Transverse colon (tissue), 4 donors: ENCODE data around the gene WWOX.

Experiments
- CTCF ChIP-seq, 5 experiments: fragments of 200-600 bp in 3 of 5; fragments of 450-650 bp in 2 of 5; sonication (generic) in 3 of 5; IDR thresholded peaks; 1 replicate in 2 of 5; 2 replicates in 3 of 5; pipeline ENCODE4 v1.5.1; 2016 to 2017; ENCODE audit warnings: antibody characterized with exemption in 5 of 5, inconsistent platforms in 3 of 5, mild to moderate bottlenecking in 2 of 5, moderate library complexity in 1 of 5
- POLR2A ChIP-seq: fragments of 450-650 bp; IDR thresholded peaks from one replicate; pipeline ENCODE4 v1.6.1; 2016; ENCODE audit warnings: antibody characterized with exemption, mild to moderate bottlenecking, moderate library complexity
- POLR2AphosphoS5 ChIP-seq, 3 donors: sonication (generic); formaldehyde crosslinking; IDR thresholded peaks; one replicate each; pipeline ENCODE4 v1.6.1; 2016; ENCODE audit warnings: antibody characterized with exemption in 3 of 3

GRCh38 chr16:78795433-78795832 is 696.0 kb downstream of the WWOX start:
- TF ChIP-seq POLR2AphosphoS5 (IDR thresholded peaks at IDR 0.05) = no peak
- TF ChIP-seq POLR2A = no peak
- no peak for TF ChIP-seq CTCF (IDR thresholded peaks at IDR 0.05)
